ENCODE data around the gene CIDEB.

The CIDEB gene

DNA sequence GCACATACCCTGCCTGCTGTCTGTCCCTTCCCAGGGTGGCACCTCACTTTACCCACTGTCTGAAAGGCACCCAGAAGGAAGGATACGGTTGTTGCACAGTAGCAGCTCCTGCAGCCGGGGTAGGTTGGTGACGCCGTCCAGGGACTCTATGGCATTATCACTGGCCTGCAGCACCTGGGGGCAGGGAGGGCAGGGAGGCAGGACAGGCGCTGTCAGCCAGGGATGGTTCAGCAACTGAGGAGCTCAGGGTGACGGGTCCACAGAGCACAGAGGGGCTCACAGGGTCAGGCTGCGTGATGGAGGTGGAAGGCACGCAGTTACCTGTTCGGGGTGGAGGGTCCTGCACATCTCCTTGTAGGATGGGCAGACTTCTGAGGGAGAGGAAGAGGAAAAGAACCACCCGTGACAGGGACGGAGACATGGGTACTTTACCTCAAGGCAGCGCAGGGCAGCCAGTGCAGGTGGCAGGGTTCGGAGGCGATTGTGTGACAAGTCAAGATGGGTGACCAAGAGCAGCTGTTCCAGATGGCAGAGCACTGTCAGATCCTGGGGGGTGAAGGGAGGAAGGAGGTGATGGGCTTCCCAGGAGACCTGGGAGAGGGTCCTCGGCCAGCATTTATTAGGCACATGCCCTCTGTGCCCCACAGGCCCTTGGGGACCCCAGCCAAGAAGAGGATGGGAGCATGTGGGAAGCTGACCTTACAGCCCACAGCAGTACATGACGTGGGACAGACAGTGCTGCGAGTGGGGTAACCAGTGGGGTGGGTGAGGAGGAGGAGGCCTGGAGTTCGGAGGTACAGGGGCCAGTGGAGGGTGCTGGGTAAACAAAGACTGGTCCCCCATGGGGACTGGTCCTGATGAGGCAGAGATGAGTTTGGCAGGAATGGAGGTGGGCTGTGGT lies 41.2 kb downstream of the CIDEB start:
- no peak for DNase-seq

DNA sequence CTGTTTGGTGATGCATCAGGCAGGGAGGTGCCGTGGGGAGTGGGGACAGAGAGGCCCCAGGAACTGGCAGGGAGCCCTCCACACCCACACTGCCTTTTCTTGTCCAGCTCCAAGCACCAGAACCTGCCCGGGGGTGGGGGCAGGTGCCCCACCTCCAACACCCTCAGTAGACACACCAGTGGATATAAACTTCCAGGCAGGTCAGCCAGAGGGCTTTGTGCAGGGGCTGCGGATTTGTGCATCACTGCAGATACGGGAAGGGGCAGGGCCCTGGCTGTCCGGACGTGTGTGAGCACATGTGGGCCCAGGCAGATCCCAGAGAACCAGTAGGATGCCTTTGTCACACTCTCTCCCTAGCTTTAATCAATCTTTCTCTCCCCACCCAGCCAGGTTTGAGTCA lies 43.5 kb downstream of the CIDEB start:
- no peak for DNase-seq

DNA sequence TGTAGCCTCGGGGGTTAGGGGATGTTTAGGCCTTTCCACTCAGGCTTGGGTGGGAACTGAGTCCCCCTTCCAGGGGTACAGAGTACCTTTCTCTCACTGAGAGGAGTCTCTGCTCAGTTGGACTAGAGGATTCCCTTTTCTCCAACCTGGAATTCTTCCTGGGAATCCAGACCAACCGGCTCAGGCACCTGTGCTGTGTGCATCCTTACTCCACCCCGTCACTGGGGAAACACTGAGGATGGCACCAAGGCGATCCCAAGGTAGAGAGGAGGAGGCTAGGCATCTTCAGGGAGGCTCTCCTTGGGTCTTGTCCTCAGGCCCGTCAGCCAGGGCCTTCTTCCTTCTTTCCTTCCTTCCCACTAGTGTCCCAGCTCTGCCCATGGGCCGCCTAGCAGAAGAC lies 43.9 kb downstream of the CIDEB start:
- DNase-seq, result no peak

GRCh38 chr14:24262821-24263733 lies 44.7 kb downstream of the CIDEB start, which contains the start of gene TGM1:
TSS of gene TGM1 (minus strand) at chr14:24263177. CDS start at chr14:24262352, 825 bp downstream.
- no peak for DNase-seq

GRCh38 chr14:24261969-24262327 lies 45.8 kb downstream of the CIDEB start:
- no peak for DNase-seq

DNA sequence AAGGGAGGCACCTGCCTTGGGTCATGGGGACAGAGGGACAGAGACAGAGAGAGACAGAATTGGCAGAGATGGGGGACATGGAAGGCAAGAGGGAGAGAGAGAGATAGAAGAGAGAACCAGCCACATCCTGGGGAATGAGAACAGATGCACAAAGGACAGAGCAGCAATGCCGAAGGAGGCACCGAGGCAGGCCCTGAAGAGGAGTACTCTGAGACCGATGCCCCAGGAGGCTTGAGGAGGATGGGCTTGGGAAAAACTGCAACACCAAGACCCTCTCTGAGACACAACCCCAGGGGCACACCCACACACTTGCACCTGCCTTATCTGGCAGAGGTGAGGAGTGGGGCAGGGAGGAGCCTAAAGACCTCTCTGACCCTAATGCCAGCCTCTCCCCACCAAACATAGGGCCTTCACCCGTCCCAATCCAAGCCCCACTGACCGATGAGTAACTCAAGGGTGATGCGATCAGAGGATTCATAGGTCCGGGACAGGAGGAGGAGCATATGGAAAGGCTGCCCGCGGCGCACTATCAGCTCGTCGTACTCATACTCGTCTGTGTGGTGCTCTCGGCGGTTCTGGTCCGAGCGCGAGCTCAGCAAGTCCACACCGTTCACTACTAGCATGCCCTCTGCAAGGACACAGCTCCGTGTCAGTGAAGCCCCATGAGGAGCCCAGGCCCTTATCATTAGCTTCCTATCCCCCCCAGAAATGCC lies 46.4 kb downstream of the CIDEB start:
- no peak for DNase-seq

DNA sequence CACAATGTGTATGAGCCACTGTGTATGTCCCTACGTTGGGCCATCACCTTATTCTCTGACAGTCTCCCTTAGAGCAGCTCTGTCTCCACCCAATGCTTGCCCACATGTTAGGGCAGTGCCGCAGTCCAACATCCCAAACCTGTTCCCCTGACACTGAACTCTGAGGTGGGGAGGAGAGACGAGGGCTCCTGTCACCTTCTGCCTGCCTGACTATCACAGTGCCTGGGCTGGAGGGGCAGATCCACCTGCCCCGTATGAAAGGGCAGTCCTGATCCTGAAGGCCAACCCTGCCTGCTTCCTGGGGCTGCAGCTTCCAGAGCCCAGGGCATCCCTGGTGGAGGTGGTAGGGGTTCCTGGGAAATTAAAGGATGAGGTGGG lies 47.0 kb downstream of the CIDEB start:
- no peak for DNase-seq

DNA sequence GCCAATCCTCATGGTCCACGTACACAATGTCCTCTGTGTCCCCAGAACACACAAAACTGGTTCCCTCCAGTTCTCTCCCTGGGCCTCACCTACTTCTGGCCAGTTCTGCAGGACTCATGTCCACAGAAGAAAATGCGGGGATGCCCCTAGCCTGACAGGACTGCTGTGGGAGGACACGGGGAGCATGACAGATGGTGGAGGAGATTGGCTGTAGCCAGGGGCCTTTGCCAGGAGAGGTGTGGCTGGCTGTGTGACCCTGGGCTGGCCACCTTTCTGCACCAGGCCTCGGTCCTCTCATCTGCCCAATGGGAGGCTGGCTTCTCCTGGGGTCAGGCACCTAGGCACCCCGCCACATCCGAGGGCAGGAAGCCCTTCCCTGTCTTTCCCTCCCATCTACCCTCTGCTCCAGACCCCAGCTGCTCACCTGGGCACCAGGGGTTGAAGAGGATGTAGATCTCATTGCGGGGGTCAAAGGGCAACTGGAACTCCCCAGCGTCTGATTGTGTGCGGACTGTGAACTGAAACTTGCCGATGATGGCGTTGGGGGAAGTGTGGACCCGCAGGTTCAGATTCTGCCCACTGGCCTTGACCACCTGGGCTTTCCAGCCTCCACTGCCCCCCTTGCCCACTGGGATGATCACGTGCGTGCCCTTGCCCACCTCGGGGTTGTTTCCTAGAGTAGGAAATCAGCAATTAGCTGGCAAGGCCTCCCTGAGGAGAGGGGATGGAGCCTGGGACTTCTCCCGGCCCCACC lies 47.6 kb downstream of the CIDEB start:
- DNase-seq, result no peak

DNA sequence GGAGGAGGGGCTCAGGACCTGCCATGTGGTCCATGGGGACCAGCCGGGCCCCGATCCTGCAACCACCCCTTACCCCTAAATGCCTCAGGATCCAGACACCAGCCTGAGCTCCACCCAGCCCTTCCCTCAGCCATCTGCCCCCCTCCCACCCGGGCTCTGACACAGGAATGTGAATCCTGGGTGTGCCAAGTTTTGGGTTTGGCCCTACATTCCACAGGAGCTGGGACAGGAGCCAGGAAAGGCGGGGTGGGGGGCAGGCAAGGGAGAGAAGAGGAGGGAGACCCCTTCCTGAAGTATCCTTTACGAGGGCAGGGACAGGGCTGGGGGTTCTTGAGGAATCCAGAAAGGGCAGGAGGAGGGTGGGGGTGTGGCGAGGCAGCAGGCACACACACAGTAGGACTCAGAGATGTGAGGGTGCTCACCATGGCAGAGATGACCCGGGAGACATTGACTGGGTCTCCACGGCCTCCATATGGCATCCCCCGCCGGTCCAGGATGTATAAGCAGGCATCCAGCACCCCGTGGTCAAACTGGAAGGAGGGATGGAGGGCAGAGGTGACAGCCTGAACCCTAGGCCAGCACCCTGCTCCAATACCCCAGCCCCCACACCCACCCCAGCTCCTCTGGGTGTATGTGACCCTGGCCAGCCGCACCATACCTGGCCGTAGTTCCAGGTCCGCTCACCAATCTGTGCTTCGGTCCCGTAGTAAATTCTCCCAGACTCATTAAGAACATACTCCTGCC lies 48.3 kb downstream of the CIDEB start:
- no peak for DNase-seq

DNA sequence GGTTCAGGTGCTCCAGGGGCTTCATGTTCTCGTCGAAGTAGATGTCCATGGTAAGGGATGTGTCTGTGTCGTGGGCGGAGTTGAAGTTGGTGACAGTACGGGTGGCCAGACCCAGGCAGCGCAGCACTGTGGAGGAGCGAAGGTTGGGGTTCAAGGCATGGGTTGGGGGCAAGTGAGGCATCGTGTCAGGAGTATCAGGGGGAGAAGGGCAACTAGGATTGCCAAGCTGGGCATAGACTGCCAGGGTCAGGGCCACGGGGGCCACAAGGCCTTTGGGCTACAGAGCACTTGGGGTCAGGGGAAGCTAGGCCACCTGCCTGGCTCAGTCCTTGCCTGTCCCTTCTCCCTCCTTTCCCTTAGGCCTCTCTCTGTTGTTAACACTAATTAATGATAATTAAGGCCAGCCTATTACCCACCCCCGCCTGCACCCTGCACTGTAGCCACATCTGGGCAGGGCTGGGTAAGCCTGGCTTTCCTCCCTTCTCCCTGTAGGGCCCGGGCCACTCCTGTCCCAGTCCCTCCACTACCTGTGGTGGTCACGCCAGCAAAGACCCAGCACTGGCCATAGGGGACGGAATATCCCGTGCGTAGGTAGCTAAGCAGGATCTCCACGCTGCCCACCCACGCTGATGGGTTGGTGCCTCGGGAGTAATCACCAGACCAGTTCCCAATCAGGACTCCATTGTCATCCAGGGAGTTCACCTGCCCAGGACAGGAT lies 49.1 kb downstream of the CIDEB start:
- DNase-seq, result no peak

DNA sequence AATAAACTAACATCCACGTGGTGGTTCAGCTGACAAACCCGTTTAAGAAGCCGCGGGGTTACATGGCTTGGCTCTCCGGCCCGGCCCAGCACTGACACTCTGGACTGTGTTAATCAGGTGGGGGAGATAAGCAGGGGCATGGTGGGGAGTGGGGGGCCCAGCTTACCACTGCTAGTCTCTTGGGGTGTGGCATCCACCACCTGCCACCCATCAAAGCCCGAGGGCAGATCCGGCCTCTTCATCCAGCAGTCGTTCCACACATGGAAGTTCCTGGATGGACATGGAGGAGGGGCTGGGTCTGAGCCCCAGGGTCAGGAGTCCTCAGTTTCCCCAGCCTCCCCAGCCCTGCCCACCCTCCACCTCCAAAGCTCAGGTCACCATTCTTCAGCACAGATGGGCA lies 49.7 kb downstream of the CIDEB start:
- DNase-seq, result no peak

DNA sequence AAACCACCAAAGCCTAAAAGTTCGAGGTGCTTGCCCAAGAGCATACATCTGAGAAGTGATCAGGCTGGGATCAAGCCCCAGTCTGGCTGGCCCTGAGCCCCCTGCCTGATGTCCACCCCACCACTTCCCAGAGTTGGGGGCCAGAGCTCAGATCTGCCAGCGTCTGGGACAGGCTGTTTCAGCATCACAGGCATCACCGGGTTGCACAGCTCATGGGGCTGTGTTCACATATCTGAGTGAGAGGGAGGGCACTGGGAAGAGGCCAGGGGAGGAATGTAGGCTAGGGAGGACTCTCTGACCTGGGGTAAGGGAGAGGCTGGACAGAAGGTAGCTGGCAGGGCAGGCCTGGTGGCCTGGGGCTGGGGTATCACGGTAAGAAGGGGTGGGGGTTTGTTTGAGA lies 50.8 kb downstream of the CIDEB start:
- DNase-seq, result no peak

DNA sequence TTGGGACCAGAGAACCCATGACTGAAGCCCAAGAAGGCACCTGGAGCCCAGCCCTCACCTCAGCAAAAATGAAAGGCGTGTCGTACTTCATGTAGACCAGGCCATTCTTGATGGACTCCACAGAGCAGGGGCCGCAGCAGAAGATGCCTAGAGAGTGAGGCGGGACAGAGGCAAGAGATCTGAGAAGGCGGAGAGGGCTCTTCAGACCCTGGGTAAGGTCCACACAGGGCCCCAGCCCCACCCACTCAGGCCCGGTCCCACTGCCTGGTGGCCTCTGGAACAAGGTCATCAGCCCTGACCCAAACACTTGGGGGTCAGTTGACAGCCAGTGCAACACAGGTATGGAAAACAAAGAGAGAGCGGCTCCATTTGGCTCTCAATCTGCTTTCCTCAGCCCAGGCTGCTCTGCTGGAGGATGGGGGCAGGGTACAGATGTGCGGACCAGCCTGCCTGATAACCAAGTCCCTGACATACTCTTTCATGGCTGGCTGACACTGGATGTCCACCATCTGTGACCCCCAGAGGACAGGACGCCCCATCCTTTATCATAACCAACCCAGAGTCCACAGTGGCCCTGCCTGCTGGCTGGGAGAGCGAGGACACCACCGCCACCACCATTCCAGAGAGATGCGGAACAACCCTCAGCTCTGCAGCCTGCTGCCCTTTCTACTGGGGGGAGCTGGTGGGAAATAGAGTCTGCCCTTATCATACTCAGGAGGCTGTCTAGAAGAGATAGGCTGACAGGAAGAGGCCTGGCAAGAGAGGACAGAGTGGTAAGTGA lies 51.7 kb downstream of the CIDEB start:
- DNase-seq, result no peak

GRCh38 chr14:24255438-24255837 lies 52.3 kb downstream of the CIDEB start:
- DNase-seq, result no peak
